Measurements from ENCODE around the gene ECHDC1. TPM values are rescaled to one million over a fixed set of nuclear protein-coding genes. Genes with fewer than 3 reads are reported as not detected.

ECHDC1 gene
- total RNA-seq, 3 donors from 2014 or later: 56.7 to 93.7 (median 82.2) TPM

DNA sequence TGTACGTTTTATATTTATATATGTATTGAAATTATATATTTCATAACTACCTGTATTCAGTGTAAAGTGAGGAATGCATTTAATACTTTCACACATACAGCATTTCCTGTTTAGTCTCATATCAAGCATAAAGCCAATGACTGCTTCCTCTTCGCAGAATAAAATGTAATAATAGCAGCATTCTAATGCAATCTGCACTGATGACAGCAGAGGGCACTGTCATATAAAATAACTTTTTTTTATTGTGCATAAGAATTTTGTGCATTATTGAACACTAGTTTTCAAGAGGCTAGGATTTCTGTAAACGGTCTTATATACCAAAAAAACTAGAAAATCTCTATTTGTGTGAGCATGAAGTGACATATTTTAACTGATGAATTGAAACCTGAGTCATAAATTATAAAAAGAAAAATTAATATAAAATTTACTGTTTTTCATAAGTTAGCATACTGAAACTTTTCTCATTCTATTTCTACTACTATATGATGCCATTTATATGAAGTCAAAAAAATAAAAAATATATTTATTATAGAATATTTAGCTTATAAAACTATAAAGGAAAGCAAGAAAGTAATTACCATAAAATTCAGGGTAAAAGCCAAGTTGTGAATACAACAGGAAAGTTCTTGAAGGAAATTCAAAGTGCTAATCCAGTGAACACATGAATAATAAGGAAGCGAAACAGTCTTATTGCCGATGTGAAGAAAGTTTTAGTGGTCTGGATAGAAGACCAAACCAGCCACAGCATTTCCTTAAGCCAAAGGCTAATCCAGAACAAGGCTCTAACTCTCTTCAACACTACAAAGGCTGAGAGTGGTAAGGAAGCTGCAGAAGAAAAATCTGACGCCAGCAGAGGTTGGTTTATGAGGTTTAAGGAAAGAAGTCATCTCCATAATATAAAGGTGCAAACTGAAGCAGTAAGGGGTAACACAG, 40.4 kb downstream of the ECHDC1 start:
- H3K27me3 ChIP-seq: no peaks in the 10 kb centered on the region
- intact Hi-C loops (cut with DNase I; ENCODE audit: low total_unique reads): no loop called here
- DNase-seq (ENCODE audit: low spot score in 2 of 2): no peak
- H3K4me1 ChIP-seq: no peaks in the 10 kb centered on the region
- TF ChIP-seq, protein P1, sequence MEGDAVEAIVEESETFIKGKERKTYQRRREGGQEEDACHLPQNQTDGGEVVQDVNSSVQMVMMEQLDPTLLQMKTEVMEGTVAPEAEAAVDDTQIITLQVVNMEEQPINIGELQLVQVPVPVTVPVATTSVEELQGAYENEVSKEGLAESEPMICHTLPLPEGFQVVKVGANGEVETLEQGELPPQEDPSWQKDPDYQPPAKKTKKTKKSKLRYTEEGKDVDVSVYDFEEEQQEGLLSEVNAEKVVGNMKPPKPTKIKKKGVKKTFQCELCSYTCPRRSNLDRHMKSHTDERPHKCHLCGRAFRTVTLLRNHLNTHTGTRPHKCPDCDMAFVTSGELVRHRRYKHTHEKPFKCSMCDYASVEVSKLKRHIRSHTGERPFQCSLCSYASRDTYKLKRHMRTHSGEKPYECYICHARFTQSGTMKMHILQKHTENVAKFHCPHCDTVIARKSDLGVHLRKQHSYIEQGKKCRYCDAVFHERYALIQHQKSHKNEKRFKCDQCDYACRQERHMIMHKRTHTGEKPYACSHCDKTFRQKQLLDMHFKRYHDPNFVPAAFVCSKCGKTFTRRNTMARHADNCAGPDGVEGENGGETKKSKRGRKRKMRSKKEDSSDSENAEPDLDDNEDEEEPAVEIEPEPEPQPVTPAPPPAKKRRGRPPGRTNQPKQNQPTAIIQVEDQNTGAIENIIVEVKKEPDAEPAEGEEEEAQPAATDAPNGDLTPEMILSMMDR (IDR thresholded peaks at IDR 0.05): peak; percentile 37 to 63 (median 55)
- no peak for TF ChIP-seq POLR2AphosphoS5 (IDR thresholded peaks at IDR 0.05)
- no peak for TF ChIP-seq POLR2A (IDR thresholded peaks at IDR 0.05)
- no peaks in the 10 kb centered on the region for H3K36me3 ChIP-seq
- no peaks in the 10 kb centered on the region for H3K9me3 ChIP-seq
- peak overlapping the region; percentile 1 to 59 for H3K27ac ChIP-seq
- no peak overlapping the region for H3K4me3 ChIP-seq

DNA sequence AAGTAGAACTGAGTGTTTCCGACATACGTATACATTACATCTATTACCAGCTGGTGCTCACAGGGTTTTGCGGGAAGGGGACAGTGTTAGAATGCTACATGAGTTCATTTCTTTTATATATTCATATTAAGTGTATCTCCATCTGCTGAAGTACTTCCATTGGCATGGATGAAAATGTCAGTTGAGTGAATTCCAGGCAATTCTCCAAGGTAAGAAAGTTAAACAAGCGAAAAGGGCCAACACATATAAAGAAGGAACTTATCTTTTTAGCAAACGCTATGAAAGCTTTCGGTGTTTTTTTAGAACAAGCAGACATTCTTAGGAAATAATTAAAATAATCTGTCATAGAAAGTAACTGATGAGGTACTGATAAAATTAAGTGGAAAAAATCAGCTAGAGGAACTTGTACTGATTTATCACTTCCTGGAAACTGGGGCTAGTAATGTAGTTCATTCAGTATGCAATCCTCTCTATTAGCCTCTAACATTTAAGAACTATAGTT, 42.2 kb downstream of the ECHDC1 start:
- intact Hi-C loops (cut with DNase I; ENCODE audit: low total_unique reads): no loop called here
- no peak for TF ChIP-seq POLR2A (IDR thresholded peaks at IDR 0.05)
- no peak for TF ChIP-seq POLR2AphosphoS5 (IDR thresholded peaks at IDR 0.05)
- TF ChIP-seq, protein P1 (IDR thresholded peaks at IDR 0.05): no peak
- no peaks in the 10 kb centered on the region for H3K9me3 ChIP-seq
- no peak for DNase-seq (ENCODE audit: low spot score in 2 of 2)
- no peaks in the 10 kb centered on the region for H3K27me3 ChIP-seq
- no peaks in the 10 kb centered on the region for H3K36me3 ChIP-seq
- H3K27ac ChIP-seq: no peak overlapping the region
- H3K4me3 ChIP-seq: no peak overlapping the region
- no peaks in the 10 kb centered on the region for H3K4me1 ChIP-seq

DNA sequence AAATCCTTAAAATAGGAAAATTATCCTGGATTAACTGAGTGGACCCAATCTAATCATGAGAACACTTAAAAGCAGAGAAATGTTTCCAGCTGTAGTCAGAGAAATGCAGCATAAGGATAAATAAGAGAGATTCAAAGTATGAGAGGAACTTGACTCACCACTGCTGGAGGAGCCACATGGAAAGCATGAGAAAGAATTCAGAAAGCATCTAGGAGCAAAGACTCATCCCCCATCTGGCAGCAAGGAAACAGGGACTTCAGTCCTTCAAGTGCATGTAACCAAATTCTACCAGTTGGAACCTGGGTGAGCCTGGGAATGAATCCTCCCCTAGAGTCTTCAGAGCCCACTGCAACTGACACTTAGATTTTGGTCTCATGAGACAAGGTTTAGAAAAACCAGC, 43.0 kb downstream of the ECHDC1 start:
- no peak overlapping the region for H3K27ac ChIP-seq
- intact Hi-C loops (cut with DNase I; ENCODE audit: low total_unique reads): no loop called here
- H3K36me3 ChIP-seq: no peaks in the 10 kb centered on the region

DNA sequence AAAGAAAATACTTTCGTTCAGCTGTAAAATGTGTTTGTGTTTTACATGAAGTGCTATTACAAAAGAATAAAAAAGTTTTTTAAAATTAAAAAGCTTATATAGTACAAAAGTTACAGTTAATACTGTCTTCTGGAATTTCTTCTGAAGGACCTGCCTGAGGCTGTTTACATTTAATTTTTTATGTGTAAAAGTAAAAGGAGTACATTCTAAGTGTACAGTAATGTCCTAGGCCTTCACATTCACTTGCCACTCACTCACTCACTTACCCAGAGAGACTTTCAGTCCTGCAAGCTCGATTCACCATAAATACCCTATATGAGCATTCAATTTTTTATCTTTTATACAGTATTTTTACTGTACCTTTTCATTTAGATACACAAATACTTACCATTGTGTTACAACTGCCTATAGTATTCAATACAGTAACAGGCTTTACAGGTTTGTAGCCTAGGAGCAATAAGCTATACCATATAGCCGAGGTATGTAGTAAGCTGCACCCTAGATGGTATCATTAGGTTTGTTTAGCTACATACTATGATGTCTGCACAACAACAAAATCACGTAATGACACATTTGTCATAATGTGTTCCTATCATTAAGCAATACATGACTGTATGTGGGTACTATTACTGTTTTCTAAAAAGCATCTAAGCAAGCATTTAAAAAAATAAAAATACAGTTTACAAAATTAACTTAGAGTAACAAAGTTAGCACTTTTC, 43.7 kb downstream of the ECHDC1 start:
- Histone ChIP-seq H3K36me3 (no peaks in the 10 kb centered on the region), H3K27me3 (no peaks in the 10 kb centered on the region), H3K4me3 (no peak overlapping the region), H3K4me1 (no peaks in the 10 kb centered on the region), H3K9me3 (no peaks in the 10 kb centered on the region), H3K27ac (no peak overlapping the region)
- no peak for TF ChIP-seq POLR2A (IDR thresholded peaks at IDR 0.05)
- no peak for DNase-seq (ENCODE audit: low spot score in 2 of 2)
- intact Hi-C loops (cut with DNase I; ENCODE audit: low total_unique reads): no loop called here

More for the DNA sequence above, 43.0 kb downstream of the ECHDC1 start:
- no peak for DNase-seq (ENCODE audit: low spot score in 2 of 2)
- TF ChIP-seq POLR2AphosphoS5 (IDR thresholded peaks at IDR 0.05) (no peak), POLR2A (IDR thresholded peaks at IDR 0.05) (no peak)
- TF ChIP-seq, protein P1 (IDR thresholded peaks at IDR 0.05): no peak
- Histone ChIP-seq H3K4me3 (no peak overlapping the region), H3K4me1 (no peaks in the 10 kb centered on the region), H3K27me3 (no peaks in the 10 kb centered on the region), H3K9me3 (no peaks in the 10 kb centered on the region)

DNA sequence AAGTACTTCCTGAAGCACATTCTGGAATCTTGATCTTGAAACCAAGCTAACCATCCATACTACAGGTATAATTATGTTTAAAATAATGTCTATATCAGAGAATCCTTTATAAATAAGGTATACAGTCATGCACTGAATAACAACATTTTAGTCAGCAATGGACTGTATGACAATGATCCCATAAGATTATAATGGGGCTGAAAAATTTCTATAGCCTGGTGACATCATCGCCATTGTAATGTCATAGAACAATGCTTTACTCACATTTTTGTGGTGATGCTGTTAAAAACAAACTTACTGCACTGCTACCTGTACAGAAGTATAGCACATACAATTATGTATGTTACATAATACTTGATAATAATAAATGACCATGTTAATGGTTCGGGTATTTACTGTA, 44.9 kb downstream of the ECHDC1 start:
- Histone ChIP-seq H3K4me1 (no peaks in the 10 kb centered on the region), H3K36me3 (no peaks in the 10 kb centered on the region), H3K27ac (no peak overlapping the region), H3K27me3 (no peaks in the 10 kb centered on the region), H3K9me3 (no peaks in the 10 kb centered on the region), H3K4me3 (no peak overlapping the region)
- intact Hi-C loops (cut with DNase I; ENCODE audit: low total_unique reads): no loop called here
- DNase-seq (ENCODE audit: low spot score in 2 of 2): no peak
- TF ChIP-seq POLR2AphosphoS5 (IDR thresholded peaks at IDR 0.05) (no peak), POLR2A (IDR thresholded peaks at IDR 0.05) (no peak)
- TF ChIP-seq, protein P1 (IDR thresholded peaks at IDR 0.05): no peak
